Activated naive CD4-positive, alpha-beta T cell treated with anti-CD3 and anti-CD28 coated beads for 36 hours (primary cell): Measurements from ENCODE around the gene KCNC2. TPM values are rescaled to one million over a fixed set of nuclear protein-coding genes. Genes with fewer than 3 reads are reported as not detected.
A peak's percentile ranks its signal among the peaks of the same experiment; 100 is the strongest.

ENCODE experiments used
- CTCF ChIA-PET: fragments of 350-600 bp; sonication (Branson Sonifier 250); formaldehyde crosslinking; loops from one replicate; lab custom pipeline; 2021; ENCODE audit warnings: antibody characterized with exemption; lab: Charles Lee
- DNase-seq: peaks from one replicate; pipeline ENCODE4 v3.0.0-alpha.2; 2020
- H3K27ac Mint-ChIP-seq: one replicate; pipeline ENCODE4 v1.8.0; 2021; ENCODE audit warnings: mild to moderate bottlenecking, mixed read lengths
- H3K27me3 Mint-ChIP-seq: one replicate; pipeline ENCODE4 v1.8.0; 2021; ENCODE audit warnings: low read depth, mixed read lengths
- H3K36me3 Mint-ChIP-seq: one replicate; pipeline ENCODE4 v1.8.0; 2021; ENCODE audit warnings: low read depth, mixed read lengths
- H3K4me1 Mint-ChIP-seq: one replicate; pipeline ENCODE4 v1.8.0; 2021; ENCODE audit warnings: low read depth, mixed read lengths
- H3K4me3 Mint-ChIP-seq: one replicate; pipeline ENCODE4 v1.8.0; 2021; ENCODE audit warnings: mild to moderate bottlenecking, moderate library complexity, mixed read lengths
- H3K9me3 Mint-ChIP-seq: one replicate; pipeline ENCODE4 v1.8.0; 2021; ENCODE audit warnings: mixed read lengths
- intact Hi-C: fragments of 100-400 bp; cut with micrococcal nuclease; formaldehyde crosslinking; loops from one replicate; pipeline ENCODE4 v1.15.1; 2023
- total RNA-seq, 2 experiments: library from RNA; stranded (reverse); gene quantifications; one replicate each; pipeline ENCODE4 v1.2.3, GENCODE V29; 2021

KCNC2 gene
- total RNA-seq, result not detected

- H3K27ac Mint-ChIP-seq, result no peak within 1 kb of the TSS
- H3K9me3 Mint-ChIP-seq, result no peaks in the 10 kb centered on the region
- CTCF ChIA-PET, result no interaction called here
- H3K4me1 Mint-ChIP-seq, result peaks cover 12% of the 10 kb centered on the region
- H3K4me3 Mint-ChIP-seq, result no peak within 1 kb of the TSS
- H3K27me3 Mint-ChIP-seq, result peaks cover 44% of the 10 kb centered on the region
- no peak for DNase-seq
- intact Hi-C loops, result no loop called here
- peaks cover 4% of the 10 kb centered on the region for H3K36me3 Mint-ChIP-seq
Observed at GRCh38 chr12:75209812-75210138, at the start of gene KCNC2. Gene KCNC2 (minus strand): TSS chr12:75209839.

DNA sequence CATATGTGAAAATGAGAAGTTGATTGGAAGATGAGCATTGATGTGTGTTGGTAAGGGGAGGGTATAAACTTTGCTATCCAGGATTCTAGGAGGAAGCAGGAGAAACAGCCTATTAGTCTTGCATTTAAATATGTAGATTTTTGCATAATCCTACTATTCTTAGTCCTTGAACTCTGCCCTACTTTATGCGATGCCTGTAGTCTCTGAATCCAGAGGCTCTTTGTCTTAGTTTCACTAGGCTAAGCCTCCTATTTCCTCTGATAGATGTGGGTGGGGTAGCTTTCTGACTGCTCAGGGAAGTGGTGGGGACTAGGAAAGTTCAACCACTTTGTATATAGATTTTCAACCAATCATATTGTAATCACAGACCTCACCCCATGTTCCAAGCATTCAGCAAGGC lies 49.5 kb upstream of the KCNC2 start:
- CTCF ChIA-PET, result no interaction called here
- no peaks in the 10 kb centered on the region for H3K27me3 Mint-ChIP-seq
- peaks cover 9% of the 10 kb centered on the region for H3K4me1 Mint-ChIP-seq
- no peaks in the 10 kb centered on the region for H3K36me3 Mint-ChIP-seq
- no peak overlapping the region for H3K4me3 Mint-ChIP-seq
- H3K9me3 Mint-ChIP-seq, result no peaks in the 10 kb centered on the region
- DNase-seq, result no peak
- H3K27ac Mint-ChIP-seq, result no peak overlapping the region
- intact Hi-C loops, result no loop called here

GRCh38 chr12:75257510-75257909 lies 47.9 kb upstream of the KCNC2 start:
- Mint-ChIP-seq H3K27me3 (no peaks in the 10 kb centered on the region), H3K4me1 (peaks cover 9% of the 10 kb centered on the region), H3K27ac (peak overlapping the region; percentile 58), H3K9me3 (no peaks in the 10 kb centered on the region), H3K4me3 (no peak overlapping the region), H3K36me3 (no peaks in the 10 kb centered on the region)
- no peak for DNase-seq
- intact Hi-C loops, result no loop called here
- CTCF ChIA-PET, result interaction anchor here (1.1 kb wide), 1 partner anchor 229 kb away, joined by 3 read pairs; no protein-coding TSS in a partner anchor

DNA sequence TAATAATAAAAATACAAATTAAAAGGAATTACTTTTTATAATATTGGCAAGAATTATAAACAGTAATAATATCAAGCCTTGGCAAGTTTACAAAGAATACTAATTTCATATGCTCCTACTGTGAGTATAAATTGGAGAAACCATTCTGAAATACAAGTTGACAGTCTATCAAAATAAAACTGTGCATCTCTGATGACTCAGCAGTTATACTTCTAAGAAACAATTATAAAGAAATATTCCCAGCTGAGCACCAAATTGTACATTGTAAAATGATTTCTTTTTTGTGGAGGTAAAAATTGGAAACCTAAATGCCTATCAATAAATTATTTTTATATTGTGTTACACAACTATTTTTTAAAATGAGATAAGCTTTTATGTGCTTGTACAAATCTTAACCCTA lies 35.5 kb upstream of the KCNC2 start:
- Mint-ChIP-seq H3K27ac (no peak overlapping the region), H3K27me3 (no peaks in the 10 kb centered on the region), H3K36me3 (no peaks in the 10 kb centered on the region), H3K9me3 (peaks cover 4% of the 10 kb centered on the region), H3K4me3 (no peak overlapping the region), H3K4me1 (no peaks in the 10 kb centered on the region)
- CTCF ChIA-PET, result no interaction called here
- intact Hi-C loops, result no loop called here
- no peak for DNase-seq

DNA sequence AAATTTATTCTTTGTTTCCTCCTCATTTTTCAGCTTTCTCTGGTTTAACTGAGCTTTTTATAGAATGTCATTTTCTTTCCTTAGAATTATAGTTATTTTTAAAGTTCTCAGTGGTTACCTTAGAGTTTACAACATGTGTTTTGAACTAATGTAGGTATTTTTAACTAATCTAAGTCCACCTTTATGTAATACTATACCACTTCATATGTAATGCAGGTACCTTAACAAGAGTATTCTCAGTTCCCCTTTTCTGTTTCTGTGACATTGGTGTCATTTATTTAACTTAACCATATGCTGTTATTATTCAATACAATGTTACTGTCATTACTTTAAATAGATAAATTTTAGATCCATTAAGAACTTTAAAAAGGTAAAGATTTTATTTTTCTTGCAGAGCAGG lies 30.3 kb upstream of the KCNC2 start:
- Mint-ChIP-seq H3K9me3 (peaks cover 4% of the 10 kb centered on the region), H3K36me3 (no peaks in the 10 kb centered on the region), H3K27ac (no peak overlapping the region), H3K4me3 (no peak overlapping the region), H3K27me3 (no peaks in the 10 kb centered on the region), H3K4me1 (no peaks in the 10 kb centered on the region)
- intact Hi-C loops, result no loop called here
- DNase-seq, result no peak
- CTCF ChIA-PET, result no interaction called here

- Mint-ChIP-seq H3K27ac (no peak overlapping the region), H3K4me1 (no peaks in the 10 kb centered on the region), H3K27me3 (no peaks in the 10 kb centered on the region), H3K36me3 (no peaks in the 10 kb centered on the region), H3K9me3 (peaks cover 4% of the 10 kb centered on the region), H3K4me3 (no peak overlapping the region)
- no peak for DNase-seq
- intact Hi-C loops, result no loop called here
- CTCF ChIA-PET, result interaction anchor here (0.6 kb wide), 1 partner anchor 9 kb away, joined by 3 read pairs; no protein-coding TSS in a partner anchor
Observed at GRCh38 chr12:75236206-75236605, 26.6 kb upstream of the KCNC2 start.

DNA sequence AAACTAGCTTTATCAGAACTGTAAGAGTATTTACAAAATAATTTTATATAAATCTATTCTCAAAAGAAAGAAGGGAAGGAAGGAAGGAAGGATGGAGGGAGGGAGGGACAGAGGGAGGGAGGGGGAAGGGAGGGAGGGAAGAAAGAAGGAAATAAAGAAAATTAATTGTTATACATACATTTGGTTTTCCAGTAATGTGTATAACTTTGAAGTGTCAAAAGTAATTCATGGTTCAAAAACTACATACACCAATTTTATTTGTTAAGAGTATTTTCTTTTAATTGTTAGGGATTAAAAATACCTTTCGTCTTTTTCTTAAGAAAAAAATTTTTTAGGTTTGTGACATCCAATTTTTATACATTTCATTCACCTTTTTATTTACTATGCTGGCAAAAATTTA lies 17.5 kb upstream of the KCNC2 start:
- no peak for DNase-seq
- no peak overlapping the region for H3K4me3 Mint-ChIP-seq
- no peak overlapping the region for H3K27ac Mint-ChIP-seq
- H3K27me3 Mint-ChIP-seq, result no peaks in the 10 kb centered on the region
- CTCF ChIA-PET, result interaction anchor here (0.6 kb wide), 1 partner anchor 9 kb away, joined by 3 read pairs; no protein-coding TSS in a partner anchor
- H3K9me3 Mint-ChIP-seq, result peaks cover 8% of the 10 kb centered on the region
- H3K36me3 Mint-ChIP-seq, result no peaks in the 10 kb centered on the region
- no peaks in the 10 kb centered on the region for H3K4me1 Mint-ChIP-seq
- intact Hi-C loops, result no loop called here

DNA sequence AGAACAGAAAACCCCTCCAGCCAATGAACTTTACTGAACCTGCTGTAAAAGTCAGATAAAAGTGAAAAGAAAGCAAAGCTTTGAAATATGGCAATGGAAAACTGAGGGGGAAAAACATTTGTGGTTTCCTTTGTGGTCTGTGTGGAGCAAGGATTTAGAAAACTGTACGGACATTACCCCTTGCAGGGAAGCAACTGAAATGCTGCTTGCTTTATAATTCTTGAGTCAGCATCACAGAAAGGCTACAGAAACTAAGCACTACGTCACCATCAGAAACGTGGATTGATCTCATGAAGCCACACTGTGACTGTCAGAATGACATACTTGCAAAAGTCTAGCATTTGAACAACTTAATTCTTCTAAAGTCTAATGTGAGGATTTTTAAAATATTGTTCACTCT lies 2.4 kb upstream of the KCNC2 start:
- H3K27me3 Mint-ChIP-seq, result peaks cover 28% of the 10 kb centered on the region
- CTCF ChIA-PET, result interaction anchor here (0.6 kb wide), 1 partner anchor 834 kb away, joined by 3 read pairs; no protein-coding TSS in a partner anchor

DNA sequence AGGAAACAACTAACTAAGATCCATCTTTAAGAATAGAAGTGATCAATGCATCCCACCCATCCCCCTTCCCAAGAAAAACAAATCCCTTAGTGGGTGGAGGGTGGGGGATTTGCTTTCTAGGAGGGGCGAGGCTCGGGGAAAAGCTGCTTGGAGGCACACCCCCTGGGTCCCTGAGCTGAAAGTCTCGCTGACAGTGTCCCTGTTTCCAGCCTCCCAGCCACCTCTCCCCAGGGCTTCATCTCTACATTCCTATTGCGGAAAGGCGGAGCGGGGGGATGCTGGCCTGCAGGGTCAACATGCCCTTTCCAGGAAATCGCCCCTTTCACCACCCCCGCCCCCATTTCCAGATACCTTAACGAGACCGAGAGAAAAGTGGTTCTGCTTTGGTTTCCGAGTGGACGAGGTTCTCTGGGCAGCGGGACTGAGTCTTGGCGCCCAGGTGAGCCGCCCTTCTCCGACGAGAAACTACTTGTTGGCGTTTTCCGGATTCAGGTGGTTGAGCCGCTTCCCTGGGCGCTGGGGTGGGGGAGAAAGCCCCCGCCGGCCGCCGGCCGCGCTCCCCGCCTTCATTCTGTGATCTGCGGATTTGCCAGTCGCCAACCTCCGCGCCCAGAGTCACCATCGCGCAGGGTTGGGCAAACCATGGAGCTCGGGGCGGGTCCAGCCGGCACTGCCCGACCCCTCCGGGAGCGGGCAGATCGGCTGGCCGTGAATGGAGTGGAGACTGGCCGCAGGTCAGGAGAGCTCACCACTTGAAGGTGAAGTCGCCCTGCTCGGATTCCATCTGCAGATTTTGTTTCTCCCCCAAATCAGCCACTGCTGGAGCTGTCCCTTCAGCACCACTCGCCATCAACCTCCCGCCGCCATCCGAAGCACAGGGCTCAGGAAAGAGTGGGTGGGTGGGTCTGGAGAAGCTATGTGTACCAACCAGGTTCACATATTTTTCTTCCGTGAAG lies 505 bp downstream of the KCNC2 start:
- intact Hi-C loops, result no loop called here
- peaks cover 4% of the 10 kb centered on the region for H3K36me3 Mint-ChIP-seq
- H3K27me3 Mint-ChIP-seq, result peaks cover 44% of the 10 kb centered on the region
- H3K27ac Mint-ChIP-seq, result no peak overlapping the region
- no peaks in the 10 kb centered on the region for H3K9me3 Mint-ChIP-seq
- H3K4me1 Mint-ChIP-seq, result peaks cover 12% of the 10 kb centered on the region
- no peak overlapping the region for H3K4me3 Mint-ChIP-seq
- DNase-seq, result peak; percentile 39
- CTCF ChIA-PET, result no interaction called here

More for the DNA sequence above, 2.4 kb upstream of the KCNC2 start:
- Mint-ChIP-seq H3K4me3 (no peak overlapping the region), H3K4me1 (peaks cover 8% of the 10 kb centered on the region), H3K36me3 (peaks cover 2% of the 10 kb centered on the region), H3K9me3 (no peaks in the 10 kb centered on the region), H3K27ac (no peak overlapping the region)
- DNase-seq, result no peak
- intact Hi-C loops, result no loop called here

DNA sequence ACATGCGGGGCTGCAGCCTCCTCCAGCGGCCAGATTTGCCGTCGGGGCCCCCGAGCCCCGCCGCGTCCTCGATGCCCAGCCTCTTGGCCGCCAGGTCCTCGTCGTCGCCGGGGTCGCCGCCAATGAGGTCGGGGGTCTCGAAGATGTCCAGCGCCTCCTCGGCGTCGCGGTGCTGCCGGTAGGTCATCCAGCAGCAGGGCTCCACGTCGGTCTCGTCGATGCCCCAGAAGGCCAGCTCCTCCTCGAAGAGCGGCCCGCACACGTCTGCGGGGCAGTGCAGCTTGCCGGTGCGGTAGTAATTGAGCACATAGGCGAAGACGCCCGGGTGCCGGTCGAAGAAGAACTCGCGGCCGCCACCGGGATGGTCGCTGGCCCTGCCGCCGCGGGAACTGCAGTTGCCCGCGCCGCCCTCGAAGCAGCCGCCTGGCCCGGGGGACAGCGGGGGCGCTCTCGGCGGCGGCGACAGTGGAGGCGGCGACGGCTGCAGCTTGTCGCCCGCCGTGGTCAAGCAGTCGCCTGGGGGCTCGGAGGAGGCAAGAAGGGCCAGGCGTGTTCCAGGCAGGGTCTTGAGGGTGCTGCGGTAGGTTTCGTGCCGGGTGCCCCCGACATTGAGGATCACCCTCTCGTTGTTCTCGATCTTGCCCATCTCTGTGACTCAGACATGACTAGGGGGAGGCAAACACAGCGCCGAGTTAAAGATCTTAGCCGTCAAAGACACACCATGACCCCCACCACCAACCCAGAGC lies 2.1 kb downstream of the KCNC2 start:
- Mint-ChIP-seq H3K27ac (no peak overlapping the region), H3K4me3 (no peak overlapping the region), H3K27me3 (peaks cover 41% of the 10 kb centered on the region), H3K4me1 (peaks cover 12% of the 10 kb centered on the region), H3K36me3 (peaks cover 4% of the 10 kb centered on the region), H3K9me3 (no peaks in the 10 kb centered on the region)
- no peak for DNase-seq
- intact Hi-C loops, result no loop called here
- CTCF ChIA-PET, result no interaction called here

DNA sequence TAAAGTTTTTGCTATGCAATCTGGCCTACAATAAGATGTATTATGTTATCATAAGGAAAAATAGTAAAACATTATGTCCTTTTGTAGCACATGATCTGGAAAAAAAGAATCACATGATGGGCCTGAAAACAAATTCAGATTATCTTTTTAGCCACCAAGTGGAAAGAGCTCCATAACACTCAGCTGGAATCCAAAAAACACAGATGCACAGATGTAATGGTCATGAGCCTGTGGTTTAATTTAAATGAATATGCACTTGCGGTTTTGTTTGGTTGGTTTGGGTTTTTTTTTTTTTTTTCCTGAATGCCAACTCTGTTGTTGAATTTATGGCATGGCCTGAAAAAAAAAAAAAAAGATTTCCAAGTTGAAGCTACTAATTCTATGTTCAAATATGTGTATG lies 4.1 kb downstream of the KCNC2 start:
- Mint-ChIP-seq H3K4me1 (peaks cover 18% of the 10 kb centered on the region), H3K27me3 (peaks cover 42% of the 10 kb centered on the region), H3K27ac (no peak overlapping the region), H3K36me3 (peaks cover 4% of the 10 kb centered on the region), H3K4me3 (no peak overlapping the region), H3K9me3 (no peaks in the 10 kb centered on the region)
- DNase-seq, result no peak
- CTCF ChIA-PET, result interaction anchor here (0.6 kb wide), 1 partner anchor 10 kb away, joined by 4 read pairs; no protein-coding TSS in a partner anchor
- intact Hi-C loops, result no loop called here

DNA sequence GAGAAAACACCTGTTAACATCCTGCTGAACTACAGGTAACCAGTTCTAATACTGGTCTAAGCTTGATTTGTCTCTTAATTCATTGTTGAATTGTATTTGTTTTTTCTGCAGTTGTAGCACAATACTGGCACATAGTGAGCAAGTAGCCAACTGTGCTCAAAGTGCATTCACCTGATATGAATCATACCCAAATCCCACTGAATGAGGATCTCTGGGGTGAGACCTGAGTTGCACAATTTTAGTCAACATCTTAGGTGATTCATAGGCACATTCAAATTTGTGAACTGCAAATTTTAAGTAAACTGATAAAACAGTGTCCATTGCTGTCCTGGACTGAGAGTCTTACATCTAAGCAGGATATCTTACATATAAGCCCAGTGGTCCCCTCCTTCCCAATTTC lies 12.8 kb downstream of the KCNC2 start:
- no peak overlapping the region for H3K27ac Mint-ChIP-seq
- H3K9me3 Mint-ChIP-seq, result no peaks in the 10 kb centered on the region
- intact Hi-C loops, result no loop called here
- no peak overlapping the region for H3K4me3 Mint-ChIP-seq
- CTCF ChIA-PET, result no interaction called here
- no peaks in the 10 kb centered on the region for H3K36me3 Mint-ChIP-seq
- H3K27me3 Mint-ChIP-seq, result peaks cover 10% of the 10 kb centered on the region
- H3K4me1 Mint-ChIP-seq, result peaks cover 6% of the 10 kb centered on the region
- DNase-seq, result no peak
